KMS-11 (cell line): Measurements from ENCODE around the gene EPHA6.

Experiments used
- H2AFZ ChIP-seq: fragments of 200-600 bp; sonication (generic); 2 replicates; pipeline ENCODE4 v1.6.1; 2016; ENCODE audit warnings: antibody characterized with exemption, mixed run types, low read depth
- H3K27ac ChIP-seq: fragments of 200-600 bp; sonication (generic); 2 replicates; pipeline ENCODE4 v1.6.1; 2016; ENCODE audit warnings: mild to moderate bottlenecking, mixed run types
- H3K27me3 ChIP-seq: fragments of 200-600 bp; sonication (generic); 2 replicates; pipeline ENCODE4 v1.6.1; 2017; ENCODE audit warnings: mild to moderate bottlenecking, low read depth, mixed run types, moderate library complexity; ENCODE audit not compliant: insufficient read depth
- H3K36me3 ChIP-seq: fragments of 200-600 bp; sonication (generic); 2 replicates; pipeline ENCODE4 v1.6.1; 2017; ENCODE audit warnings: mild to moderate bottlenecking, mixed run types; ENCODE audit not compliant: insufficient read depth
- H3K4me1 ChIP-seq: fragments of 200-600 bp; sonication (generic); 2 replicates; pipeline ENCODE4 v1.6.1; 2016; ENCODE audit warnings: mild to moderate bottlenecking, low read depth, mixed run types; ENCODE audit not compliant: poor library complexity, severe bottlenecking
- H3K4me2 ChIP-seq: fragments of 200-600 bp; sonication (generic); 2 replicates; pipeline ENCODE4 v1.7.0; 2016; ENCODE audit warnings: mild to moderate bottlenecking, mixed run types
- H3K4me3 ChIP-seq: fragments of 200-600 bp; sonication (generic); IDR thresholded peaks from 2 replicates; pipeline ENCODE4 v1.6.1; 2017; ENCODE audit warnings: low read depth, low read length, mixed read lengths; ENCODE audit not compliant: insufficient read depth
- H3K79me2 ChIP-seq: fragments of 200-600 bp; sonication (generic); 2 replicates; pipeline ENCODE4 v1.6.1; 2016; ENCODE audit warnings: low read depth, mixed run types; ENCODE audit not compliant: insufficient read depth
- H3K9ac ChIP-seq: fragments of 200-600 bp; sonication (generic); 2 replicates; pipeline ENCODE4 v1.6.1; 2016; ENCODE audit warnings: mild to moderate bottlenecking, mixed run types
- H4K20me1 ChIP-seq: fragments of 200-600 bp; sonication (generic); 2 replicates; pipeline ENCODE4 v1.6.1; 2016; ENCODE audit warnings: mild to moderate bottlenecking, mixed run types; ENCODE audit not compliant: insufficient read depth
- CTCF ChIP-seq: fragments of 200-600 bp; sonication (generic); conservative IDR thresholded peaks from 2 replicates; pipeline ENCODE4 v1.6.1; 2017; ENCODE audit warnings: low read depth, mild to moderate bottlenecking, antibody characterized with exemption, low read length, moderate library complexity, mixed read lengths

Gene EPHA6

GRCh38 chr3:97245201-97245910 lies 431.0 kb downstream of the EPHA6 start:
- Histone ChIP-seq H3K4me2 (no peak overlapping the region), H3K27me3 (no peaks in the 10 kb centered on the region), H3K9ac (no peak overlapping the region), H3K36me3 (no peaks in the 10 kb centered on the region), H3K27ac (no peak overlapping the region), H3K79me2 (no peaks in the 10 kb centered on the region), H4K20me1 (no peaks in the 10 kb centered on the region), H3K4me3 (no peak overlapping the region), H2AFZ (no peak overlapping the region), H3K4me1 (no peaks in the 10 kb centered on the region)
- no peak for TF ChIP-seq CTCF

GRCh38 chr3:97256060-97256459 lies 441.7 kb downstream of the EPHA6 start:
- no peaks in the 10 kb centered on the region for H3K27me3 ChIP-seq
- no peak overlapping the region for H2AFZ ChIP-seq
- no peak for TF ChIP-seq CTCF
- no peak overlapping the region for H3K4me3 ChIP-seq
- no peaks in the 10 kb centered on the region for H3K79me2 ChIP-seq
- H4K20me1 ChIP-seq = no peaks in the 10 kb centered on the region
- no peaks in the 10 kb centered on the region for H3K36me3 ChIP-seq
- no peak overlapping the region for H3K27ac ChIP-seq
- H3K4me1 ChIP-seq = no peaks in the 10 kb centered on the region
- no peak overlapping the region for H3K9ac ChIP-seq
- no peak overlapping the region for H3K4me2 ChIP-seq

GRCh38 chr3:97257942-97258697 lies 443.7 kb downstream of the EPHA6 start:
- H3K27ac ChIP-seq = no peak overlapping the region
- no peaks in the 10 kb centered on the region for H3K36me3 ChIP-seq
- no peaks in the 10 kb centered on the region for H3K27me3 ChIP-seq
- TF ChIP-seq CTCF = no peak
- no peak overlapping the region for H3K4me2 ChIP-seq
- no peaks in the 10 kb centered on the region for H3K79me2 ChIP-seq
- H2AFZ ChIP-seq = no peak overlapping the region
- H3K4me3 ChIP-seq = no peak overlapping the region
- no peak overlapping the region for H3K9ac ChIP-seq
- H3K4me1 ChIP-seq = no peaks in the 10 kb centered on the region
- H4K20me1 ChIP-seq = no peaks in the 10 kb centered on the region

- H3K4me2 ChIP-seq = no peak overlapping the region
- H3K79me2 ChIP-seq = no peaks in the 10 kb centered on the region
- no peak overlapping the region for H3K9ac ChIP-seq
- TF ChIP-seq CTCF = no peak
- H3K4me1 ChIP-seq = no peaks in the 10 kb centered on the region
- H4K20me1 ChIP-seq = no peaks in the 10 kb centered on the region
- no peak overlapping the region for H3K4me3 ChIP-seq
- no peaks in the 10 kb centered on the region for H3K27me3 ChIP-seq
- no peak overlapping the region for H2AFZ ChIP-seq
- no peaks in the 10 kb centered on the region for H3K36me3 ChIP-seq
- H3K27ac ChIP-seq = no peak overlapping the region
These were observed 444.9 kb downstream of the EPHA6 start for GRCh38 chr3:97259263-97259662.
